GM18499 (cell line): Measurements from ENCODE around the gene PTPRD.

Experiments
- ATAC-seq: cut with Tn5 transposase; IDR thresholded peaks from one replicate; pipeline ENCODE4 v1.9.1; 2021; ENCODE audit warnings: moderate number of reproducible peaks; ENCODE audit not compliant: insufficient read depth, unreplicated experiment

Gene PTPRD

GRCh38 chr9:8424786-8425410, 2187.9 kb downstream of the PTPRD start:
- ATAC-seq: no peak

GRCh38 chr9:8420416-8420815, 2192.4 kb downstream of the PTPRD start:
- ATAC-seq: no peak

- no peak for ATAC-seq
Measured at GRCh38 chr9:8419596-8420275, 2193.1 kb downstream of the PTPRD start.

- ATAC-seq: no peak
Measured at GRCh38 chr9:8417341-8417740, 2195.5 kb downstream of the PTPRD start.

GRCh38 chr9:8412327-8412726, 2200.5 kb downstream of the PTPRD start:
- ATAC-seq: no peak

GRCh38 chr9:8408575-8409190, 2204.1 kb downstream of the PTPRD start:
- no peak for ATAC-seq

DNA sequence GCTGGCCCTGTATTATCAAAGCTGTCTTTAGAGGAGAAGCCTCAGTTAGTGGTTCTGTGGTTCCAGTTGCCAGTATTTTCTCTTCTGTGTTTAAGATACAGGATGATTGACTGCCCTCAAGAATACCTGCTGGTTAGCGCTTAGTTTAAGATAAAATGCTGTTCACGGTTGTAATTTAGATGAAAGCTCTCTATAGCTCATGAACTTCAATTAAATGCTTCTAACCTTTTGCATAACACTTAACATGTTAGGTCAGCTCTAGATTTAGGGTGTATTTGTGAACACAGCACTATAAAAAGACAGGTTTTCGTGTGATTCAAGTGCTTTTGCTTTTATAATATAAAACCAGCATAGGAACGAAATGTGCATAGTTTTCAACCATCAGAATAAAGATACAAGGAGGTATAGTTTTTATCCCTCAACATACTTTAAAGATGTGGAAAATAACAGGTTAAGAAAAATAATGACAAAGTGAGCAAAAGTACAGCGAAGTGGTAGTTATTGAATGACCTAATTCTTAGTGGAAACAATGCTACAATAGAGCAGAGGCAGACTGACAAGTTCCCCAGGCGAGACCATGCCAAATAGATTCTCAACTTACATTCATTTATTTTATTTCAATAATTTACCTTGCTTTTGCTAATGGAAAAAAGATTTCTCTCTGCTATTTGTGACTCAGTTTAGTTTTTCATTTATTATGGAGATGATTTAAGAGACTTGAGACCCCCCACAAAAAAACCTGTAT, 2210.7 kb downstream of the PTPRD start:
- no peak for ATAC-seq

- no peak for ATAC-seq
Measured at GRCh38 chr9:8400378-8400777, 2212.4 kb downstream of the PTPRD start.

DNA sequence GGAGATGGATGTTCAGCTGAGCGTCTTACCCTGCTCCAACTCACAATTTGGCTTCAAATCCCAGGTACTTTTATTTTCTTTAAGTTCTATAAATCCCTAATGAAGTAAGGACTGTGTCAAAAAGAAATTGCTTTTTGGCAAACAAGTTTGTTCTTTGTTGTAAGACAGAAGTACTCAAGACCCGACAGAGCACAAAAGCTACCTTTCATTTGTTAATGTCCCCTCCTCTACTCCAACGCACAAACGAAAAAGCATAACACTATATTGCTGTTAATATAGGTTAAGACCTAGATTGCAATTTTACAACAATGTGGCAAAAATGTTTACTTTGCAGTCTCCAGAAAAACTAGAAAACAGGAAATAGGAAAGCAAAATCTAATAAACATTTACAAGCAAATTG, 2217.8 kb downstream of the PTPRD start:
- ATAC-seq: no peak

- no peak for ATAC-seq
Measured at GRCh38 chr9:8394341-8394740, 2218.5 kb downstream of the PTPRD start.

DNA sequence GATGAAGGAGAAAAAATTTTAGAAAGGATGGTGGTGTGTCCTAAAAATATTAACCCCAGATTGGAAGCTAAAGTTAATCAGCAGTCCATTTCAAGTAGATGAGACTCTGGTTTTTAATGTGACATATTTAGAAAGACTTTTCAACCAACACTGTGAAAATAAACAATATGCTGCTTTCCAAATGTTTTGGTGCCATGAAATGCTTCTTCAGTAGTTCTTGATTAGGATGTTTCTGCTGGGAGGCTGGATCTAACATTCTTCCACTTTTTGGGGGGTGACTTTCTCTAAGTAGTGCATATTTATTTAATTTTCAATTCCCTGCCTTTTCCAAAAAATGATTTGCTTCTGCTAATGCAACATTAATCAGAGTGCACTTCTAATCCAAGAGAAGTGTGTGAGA, 2219.9 kb downstream of the PTPRD start:
- ATAC-seq: no peak

- ATAC-seq: no peak
Measured at GRCh38 chr9:8391566-8391965, 2221.2 kb downstream of the PTPRD start.

DNA sequence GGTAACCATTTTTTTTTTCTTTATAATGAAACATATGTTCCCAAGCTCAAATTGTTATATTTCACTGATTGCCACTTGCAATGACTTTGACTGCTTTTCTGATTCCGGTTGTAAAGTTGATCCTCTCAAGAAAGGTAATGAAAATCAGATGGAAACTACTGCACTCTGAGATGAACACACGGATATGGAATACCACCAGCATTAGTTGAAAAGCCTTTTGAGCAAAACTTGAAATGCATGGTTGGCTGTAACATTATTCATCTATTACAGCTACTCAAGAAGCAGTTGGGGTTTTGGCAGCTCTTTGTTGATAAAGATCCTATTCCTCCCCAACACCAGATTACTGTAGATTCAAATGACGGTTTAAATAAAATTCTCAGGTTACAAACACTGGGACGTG, 2221.7 kb downstream of the PTPRD start:
- no peak for ATAC-seq

- no peak for ATAC-seq
Measured at GRCh38 chr9:8390571-8390970, 2222.2 kb downstream of the PTPRD start.

- ATAC-seq: no peak
Measured at GRCh38 chr9:8389531-8389930, 2223.3 kb downstream of the PTPRD start.

GRCh38 chr9:8388132-8388531, 2224.7 kb downstream of the PTPRD start:
- ATAC-seq: no peak

DNA sequence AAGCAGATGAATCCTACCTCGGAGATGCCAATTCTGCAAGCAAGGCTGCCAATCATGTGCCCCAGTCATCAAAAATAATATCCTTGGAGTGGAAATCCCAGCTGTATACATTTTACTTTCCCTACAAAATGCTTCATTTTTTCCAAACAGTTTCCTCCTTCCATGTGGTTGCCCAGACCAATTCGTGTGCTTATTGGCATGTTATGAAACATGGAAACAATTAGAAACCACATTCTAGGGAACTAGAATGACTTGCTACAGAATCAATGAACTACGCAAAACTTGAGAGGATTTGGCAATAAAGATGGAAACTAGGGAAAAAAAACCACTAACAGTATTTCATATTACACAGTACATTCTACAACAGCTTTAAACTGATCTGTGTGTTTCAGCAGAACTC, 2228.7 kb downstream of the PTPRD start:
- ATAC-seq: no peak

DNA sequence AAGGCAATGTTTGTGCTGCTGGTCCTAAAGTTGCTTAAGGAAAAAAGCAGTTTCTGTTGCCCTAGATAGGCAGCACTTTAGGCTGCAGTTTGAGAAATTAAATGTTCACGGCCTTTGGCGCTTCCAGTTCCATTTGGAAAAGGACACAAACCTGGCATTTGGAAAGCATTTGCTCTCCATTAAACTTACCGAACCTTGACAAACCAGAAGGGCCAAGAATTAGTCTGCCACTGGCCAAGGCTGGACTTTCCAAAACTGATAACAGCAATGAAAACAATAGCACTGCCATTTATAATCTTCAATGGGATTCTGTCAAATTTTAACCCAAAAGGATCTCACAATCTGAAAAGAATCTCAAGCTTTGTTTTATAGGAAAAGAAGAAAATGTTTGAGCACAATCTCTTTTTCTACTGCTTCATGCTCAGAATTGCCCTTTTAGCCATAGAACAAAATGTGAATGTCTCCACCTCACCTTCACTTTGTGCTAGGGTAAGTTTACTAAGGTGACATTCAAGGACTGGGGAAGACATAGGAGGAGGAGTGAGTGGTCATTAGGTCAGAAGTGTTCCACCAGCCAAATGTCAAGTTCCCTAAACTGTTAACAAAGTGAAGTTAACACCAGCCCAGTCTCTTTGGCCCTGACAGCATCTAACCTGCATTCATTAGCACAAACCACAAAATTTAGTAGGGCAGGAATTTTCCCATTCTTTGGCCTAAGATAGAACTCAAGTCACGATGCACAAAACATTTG, 2229.8 kb downstream of the PTPRD start:
- no peak for ATAC-seq

DNA sequence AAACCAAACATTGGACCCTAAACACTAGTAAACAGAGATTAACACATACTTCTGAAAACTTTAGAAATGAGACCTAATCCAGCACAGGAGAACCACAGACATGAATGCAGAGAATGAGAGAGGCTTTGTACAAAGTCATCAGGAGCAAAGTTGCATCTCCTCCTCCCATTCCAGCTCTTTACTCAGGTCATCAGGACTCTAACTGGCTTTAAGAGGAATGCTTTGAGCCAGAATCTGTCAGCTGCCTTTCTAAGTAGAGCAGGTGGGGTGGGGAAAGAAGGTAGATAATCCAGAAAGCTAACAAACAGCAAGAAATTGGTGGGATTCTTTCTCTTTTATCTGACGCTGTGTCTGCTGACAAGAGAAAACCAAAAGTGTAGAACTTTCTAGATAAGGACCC, 2230.5 kb downstream of the PTPRD start:
- no peak for ATAC-seq

DNA sequence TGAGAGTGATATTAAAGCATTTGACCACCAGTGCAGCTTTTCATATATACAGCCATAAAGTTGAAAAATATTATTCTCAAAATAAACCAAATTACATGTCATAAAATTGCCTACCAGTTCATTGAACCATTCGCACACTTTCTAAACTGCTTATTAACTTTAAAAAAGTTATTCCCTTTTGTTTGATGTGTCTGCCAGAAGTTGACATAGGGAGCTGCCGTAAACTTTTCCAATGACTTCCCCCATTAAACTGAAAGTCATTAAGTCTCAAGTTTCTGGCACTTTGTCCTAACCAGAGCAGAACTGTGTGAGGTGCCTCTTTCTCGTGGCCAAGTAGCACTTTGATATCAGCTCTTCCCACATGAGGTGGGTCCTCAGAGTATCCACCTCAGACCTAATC, 2231.2 kb downstream of the PTPRD start:
- ATAC-seq: no peak
